Bronchial epithelial cell (primary cell): ENCODE results near the gene OFD1. TPM values are rescaled to one million over a fixed set of nuclear protein-coding genes. Genes with fewer than 3 reads are reported as not detected.

Source experiments
- DNase-seq: peaks from one replicate; pipeline ENCODE4 v3.0.0-alpha.2; 2010; ENCODE audit warnings: low read depth
- FAIRE-seq: peaks from 2 replicates; lab custom pipeline; 2011; peaks lifted over from hg19 to GRCh38; lab: Jason Lieb, UNC
- H3K27me3 ChIP-seq: 2 replicates; pipeline ENCODE4 v1.5.1; 2011; ENCODE audit warnings: low read length; ENCODE audit not compliant: control insufficient read depth, insufficient read depth
- H3K36me3 ChIP-seq: 2 replicates; pipeline ENCODE4 v1.5.1; 2011; ENCODE audit warnings: low read length; ENCODE audit not compliant: control insufficient read depth, insufficient read depth
- H3K4me3 ChIP-seq: 2 replicates; pipeline ENCODE4 v1.5.1; 2011; ENCODE audit warnings: mild to moderate bottlenecking, low read depth, low read length, control low read depth
- CTCF ChIP-seq: IDR thresholded peaks from 2 replicates; pipeline ENCODE4 v1.5.1; 2011; ENCODE audit warnings: mild to moderate bottlenecking, moderate library complexity, low read length, control low read depth, inconsistent platforms; ENCODE audit not compliant: insufficient read depth, severe bottlenecking
- total RNA-seq: library from RNA; depleted of rRNA; stranded (reverse); fragments of >200 nt; gene quantifications from 2 replicates; pipeline ENCODE4 v1.2.1, GENCODE V29; 2014

OFD1 gene
- total RNA-seq, 1 donor from 2014 or later: 13.4 TPM

GRCh38 chrX:13791145-13791544, 56.6 kb downstream of the OFD1 start:
- no peak for TF ChIP-seq CTCF
- DNase-seq: no peak
- Histone ChIP-seq H3K36me3 (no peaks in the 10 kb centered on the region), H3K4me3 (no peak overlapping the region), H3K27me3 (no peaks in the 10 kb centered on the region)
- no peak for FAIRE-seq

GRCh38 chrX:13791559-13791958, 57.0 kb downstream of the OFD1 start:
- no peak overlapping the region for H3K4me3 ChIP-seq
- no peak for DNase-seq
- no peaks in the 10 kb centered on the region for H3K36me3 ChIP-seq
- no peak for FAIRE-seq
- no peaks in the 10 kb centered on the region for H3K27me3 ChIP-seq
- TF ChIP-seq CTCF: no peak

GRCh38 chrX:13793897-13794296, 59.3 kb downstream of the OFD1 start:
- Histone ChIP-seq H3K4me3 (no peak overlapping the region), H3K36me3 (no peaks in the 10 kb centered on the region), H3K27me3 (no peaks in the 10 kb centered on the region)
- DNase-seq: no peak
- TF ChIP-seq CTCF: no peak
- FAIRE-seq: no peak

GRCh38 chrX:13794417-13794816, 59.9 kb downstream of the OFD1 start:
- TF ChIP-seq CTCF: no peak
- DNase-seq: no peak
- Histone ChIP-seq H3K36me3 (no peaks in the 10 kb centered on the region), H3K27me3 (no peaks in the 10 kb centered on the region), H3K4me3 (no peak overlapping the region)
- FAIRE-seq: no peak

GRCh38 chrX:13797512-13797911, 63.0 kb downstream of the OFD1 start:
- no peak for DNase-seq
- FAIRE-seq: peak; percentile 91
- no peak for TF ChIP-seq CTCF
- no peaks in the 10 kb centered on the region for H3K36me3 ChIP-seq
- no peak overlapping the region for H3K4me3 ChIP-seq
- no peaks in the 10 kb centered on the region for H3K27me3 ChIP-seq

- FAIRE-seq: no peak
- no peak for TF ChIP-seq CTCF
- no peak for DNase-seq
Observed at GRCh38 chrX:13798184-13798583, 63.6 kb downstream of the OFD1 start.

More at GRCh38 chrX:13798184-13798583, 63.6 kb downstream of the OFD1 start:
- H3K36me3 ChIP-seq: no peaks in the 10 kb centered on the region
- H3K27me3 ChIP-seq: no peaks in the 10 kb centered on the region
- H3K4me3 ChIP-seq: no peak overlapping the region
